NCI-H2227 treated with DMSO at 0.1 percent for 48 hours (cell line): ENCODE data around the gene TOM1L2.
A peak's percentile ranks its signal among the peaks of the same experiment; 100 is the strongest.

Experiments used
- DNase-seq: peaks from one replicate; lab custom pipeline; 2025; lab: John Stamatoyannopoulos, UW

Gene TOM1L2

DNA sequence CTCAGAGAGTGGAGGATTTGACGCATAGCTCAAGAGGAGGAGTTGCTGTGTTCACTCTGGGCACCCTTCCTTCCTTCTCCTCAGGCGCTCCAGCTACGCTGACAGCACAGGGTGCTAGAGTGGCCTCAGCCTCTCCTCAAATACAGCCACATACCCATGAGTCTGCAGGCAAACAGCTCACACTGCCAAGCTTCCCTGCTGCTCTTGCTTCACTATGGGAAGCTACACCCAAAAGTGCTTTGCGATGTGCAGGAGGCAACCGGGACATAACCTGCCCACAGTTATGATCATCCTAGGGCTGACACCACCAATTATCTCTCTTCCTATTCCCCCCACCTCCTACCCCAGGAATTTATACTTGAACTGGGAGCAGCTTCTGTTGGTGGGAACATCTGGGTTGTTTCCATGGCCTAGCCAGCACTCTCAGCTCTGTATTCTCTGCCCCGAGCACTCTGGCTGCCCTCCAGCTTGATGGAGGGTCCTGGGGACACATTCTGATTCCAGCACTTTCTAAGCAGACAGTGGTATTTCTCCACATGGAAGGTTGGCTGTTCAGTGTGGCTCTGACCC, 95.2 kb downstream of the TOM1L2 start:
- no peak for DNase-seq

DNA sequence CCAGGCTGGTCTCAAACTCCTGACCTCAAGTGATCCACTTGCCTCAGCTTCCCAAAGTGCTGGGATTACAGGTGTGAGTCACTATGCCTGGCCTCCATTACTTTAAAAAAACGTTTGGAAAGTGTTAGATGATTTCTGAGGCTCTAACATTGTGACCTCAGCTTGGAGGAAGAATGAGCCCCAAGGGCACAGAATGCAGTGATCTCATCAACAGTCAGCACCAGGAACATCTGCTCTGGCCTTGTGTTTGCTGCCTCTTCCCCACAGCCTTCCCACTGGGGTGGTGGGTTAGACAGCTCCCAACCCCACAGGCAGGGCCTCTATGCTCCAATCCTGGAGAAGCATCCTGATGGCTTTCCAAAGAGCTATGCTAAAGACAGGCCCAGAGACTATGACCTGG, 97.7 kb downstream of the TOM1L2 start:
- no peak for DNase-seq

DNA sequence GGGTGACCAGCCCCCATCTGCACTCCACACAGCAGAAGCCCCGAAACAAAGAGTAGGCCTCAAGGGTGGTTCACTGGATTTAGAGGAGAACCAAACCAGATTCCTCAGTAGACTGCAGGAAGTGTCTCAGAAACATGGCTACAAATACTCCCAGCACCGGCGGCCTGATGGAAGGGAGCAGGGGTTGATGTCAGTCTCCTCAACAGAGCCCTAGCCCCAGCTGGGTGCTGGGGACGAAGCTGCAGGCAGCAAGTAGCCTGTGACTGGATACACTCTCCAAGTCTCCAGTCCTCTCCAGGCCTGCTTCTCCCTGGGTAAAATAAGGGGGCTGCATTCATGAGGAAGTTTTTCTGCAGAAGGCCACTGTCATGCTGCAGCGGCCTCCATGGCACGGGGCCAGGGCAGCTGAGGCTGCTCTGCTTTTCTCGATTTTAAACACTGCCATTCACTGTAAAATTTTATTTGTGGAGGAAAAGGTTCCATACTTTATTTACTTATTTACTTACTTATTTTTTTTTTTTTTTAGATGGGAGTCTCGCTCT, 98.7 kb downstream of the TOM1L2 start:
- DNase-seq: no peak

DNA sequence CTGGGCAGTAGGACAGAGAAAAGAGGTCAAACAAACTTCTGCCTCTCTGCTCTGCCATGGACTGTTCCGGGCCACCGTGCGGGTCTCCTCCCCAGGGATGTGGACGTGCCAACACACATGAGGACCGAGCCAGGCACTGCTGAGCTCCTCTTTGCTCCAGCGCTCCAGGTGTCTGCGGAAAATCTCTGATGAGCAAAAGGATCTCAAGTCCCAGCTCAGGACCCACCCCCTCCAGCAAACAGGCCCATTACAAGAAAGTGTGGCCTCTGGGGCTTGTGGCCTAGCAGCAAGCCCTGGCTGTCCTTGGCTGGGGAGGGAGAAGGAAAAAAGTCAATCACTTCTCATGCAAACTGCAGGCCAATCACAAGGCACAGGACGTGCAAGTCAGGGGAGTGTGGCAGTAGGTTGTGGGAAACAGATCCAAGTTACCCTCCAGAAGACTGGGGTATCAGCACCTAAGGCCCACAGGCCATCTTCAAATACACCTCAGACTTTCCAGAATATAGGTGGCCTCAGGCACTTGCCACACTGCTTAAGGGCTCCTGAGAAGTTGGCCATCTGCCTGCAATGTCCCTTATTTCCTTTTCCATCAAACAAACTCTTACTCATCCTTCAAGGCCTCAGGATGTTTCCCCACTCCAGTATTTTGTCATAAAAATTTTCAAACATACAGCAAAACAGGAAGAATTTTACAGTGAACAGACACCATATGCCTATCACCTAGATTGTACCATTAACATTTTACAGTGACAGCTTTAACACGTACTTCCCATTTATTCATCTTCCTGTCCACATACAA, 99.5 kb downstream of the TOM1L2 start:
- DNase-seq: no peak

DNA sequence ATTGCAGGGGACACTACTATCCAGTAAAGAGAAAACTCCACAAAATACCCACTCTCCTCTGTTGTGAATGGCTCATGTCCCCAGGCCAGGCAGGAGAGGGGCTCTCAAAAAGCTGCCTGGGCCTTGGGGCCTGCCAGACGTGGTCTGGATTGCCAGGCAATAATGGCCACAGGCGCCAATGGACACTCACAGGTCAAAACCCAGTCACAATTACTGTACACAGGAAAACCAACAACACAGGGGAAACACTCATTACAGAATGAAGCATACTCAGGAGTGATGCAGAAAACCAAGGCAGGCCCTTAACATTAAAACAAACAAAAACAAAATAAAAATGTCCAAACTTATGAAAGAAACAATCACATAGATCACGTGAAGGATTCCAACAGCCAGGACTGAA, 100.3 kb downstream of the TOM1L2 start:
- DNase-seq: peak; percentile 48

DNA sequence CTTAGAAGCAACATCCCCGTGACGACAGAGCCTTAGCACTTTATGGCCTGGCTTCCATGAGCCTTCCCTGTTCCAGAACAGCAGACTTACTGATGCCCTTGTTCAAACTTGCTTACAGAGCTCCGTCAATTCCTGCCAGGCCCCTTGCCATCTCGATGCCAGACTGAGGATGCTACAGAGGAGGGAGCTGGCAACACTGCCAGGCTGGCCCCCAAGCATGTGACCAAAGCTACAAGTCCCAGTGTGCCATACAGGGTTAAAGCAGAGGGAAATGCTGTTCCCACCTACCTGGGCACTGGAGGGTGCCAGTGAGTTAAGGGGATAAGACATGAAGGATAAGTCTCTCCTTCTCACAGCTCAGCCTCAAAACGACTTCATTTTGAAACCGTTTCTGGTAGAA, 102.0 kb downstream of the TOM1L2 start:
- no peak for DNase-seq

DNA sequence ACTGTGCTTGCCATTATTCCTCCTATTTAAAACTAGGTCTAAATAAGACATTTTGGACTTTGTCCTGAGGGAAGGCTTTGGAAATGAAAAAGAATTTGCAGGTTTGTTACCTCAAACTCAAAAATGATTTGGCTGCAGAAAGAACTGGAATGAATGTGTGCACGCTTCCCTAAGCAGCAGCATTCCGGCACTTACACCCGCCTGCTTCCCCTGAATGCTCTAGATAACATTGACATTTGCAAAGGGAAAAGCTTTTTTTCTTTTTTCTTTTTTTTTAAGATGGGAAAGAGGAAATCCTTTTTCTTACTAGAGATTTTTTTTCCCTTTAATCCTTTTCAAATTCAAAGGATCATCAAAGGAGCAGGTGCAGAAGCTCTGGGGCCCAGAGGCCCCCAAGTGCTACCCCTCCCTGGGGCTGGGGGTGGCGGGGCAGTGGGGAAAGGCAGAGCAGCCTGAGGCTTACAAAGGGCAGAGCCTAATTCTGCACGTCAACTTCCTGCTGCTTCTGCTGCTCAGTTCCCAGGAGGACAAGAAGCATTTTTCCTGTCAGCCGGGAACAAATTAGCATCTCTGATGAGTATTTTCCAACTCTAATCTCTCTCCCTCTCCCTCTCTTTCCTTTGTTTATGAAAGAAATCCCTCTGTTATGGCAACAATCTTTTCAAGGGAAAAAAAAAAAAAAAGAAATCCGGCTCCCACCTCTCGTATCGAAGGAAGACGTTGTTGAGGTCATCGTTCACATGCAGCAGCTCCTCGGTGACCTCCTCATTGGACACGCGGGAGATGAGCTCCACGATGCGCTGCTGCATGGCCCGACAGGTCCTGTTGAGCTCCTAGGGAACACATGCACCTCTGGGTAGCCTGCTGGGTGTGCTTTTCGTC, 103.3 kb downstream of the TOM1L2 start:
- no peak for DNase-seq

DNA sequence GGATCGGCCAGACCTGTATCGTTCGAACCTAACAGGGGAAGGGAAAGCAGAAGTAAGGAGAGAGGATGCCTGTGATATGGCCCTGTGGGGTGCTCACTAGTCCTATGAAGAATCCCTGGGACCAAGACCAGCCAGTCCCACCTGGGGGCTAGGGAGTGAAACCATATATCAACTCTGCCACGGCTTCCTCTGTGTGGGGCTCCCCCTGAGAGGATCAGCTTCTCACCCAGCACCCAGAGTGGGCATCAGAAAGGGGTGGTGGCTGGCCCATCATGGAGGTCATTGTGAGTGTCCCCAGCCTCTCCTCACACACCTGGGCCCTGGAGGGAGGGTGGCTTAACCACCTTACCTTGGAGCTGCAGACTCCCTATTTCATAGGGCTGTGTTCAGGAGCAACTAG, 105.3 kb downstream of the TOM1L2 start:
- no peak for DNase-seq

DNA sequence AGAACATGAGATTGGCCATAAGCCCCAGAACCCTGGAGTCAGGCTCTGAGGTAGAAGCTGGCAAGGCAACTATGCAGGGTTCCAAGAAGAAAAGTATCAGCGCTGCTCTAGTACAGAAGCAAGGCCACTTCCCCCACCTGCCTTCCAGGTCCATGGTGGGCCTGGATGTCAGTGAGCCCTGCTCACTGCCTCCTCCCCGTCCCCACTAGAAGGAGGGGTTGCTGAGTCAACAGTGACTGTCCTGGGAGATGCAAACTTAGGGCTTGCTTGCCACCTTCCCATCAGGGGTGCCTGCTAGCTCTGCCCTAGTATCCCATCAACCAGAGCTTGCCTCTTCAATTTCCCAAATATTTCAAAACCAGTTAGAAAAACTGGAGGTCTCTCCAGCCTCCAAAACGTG, 105.8 kb downstream of the TOM1L2 start:
- DNase-seq: no peak

DNA sequence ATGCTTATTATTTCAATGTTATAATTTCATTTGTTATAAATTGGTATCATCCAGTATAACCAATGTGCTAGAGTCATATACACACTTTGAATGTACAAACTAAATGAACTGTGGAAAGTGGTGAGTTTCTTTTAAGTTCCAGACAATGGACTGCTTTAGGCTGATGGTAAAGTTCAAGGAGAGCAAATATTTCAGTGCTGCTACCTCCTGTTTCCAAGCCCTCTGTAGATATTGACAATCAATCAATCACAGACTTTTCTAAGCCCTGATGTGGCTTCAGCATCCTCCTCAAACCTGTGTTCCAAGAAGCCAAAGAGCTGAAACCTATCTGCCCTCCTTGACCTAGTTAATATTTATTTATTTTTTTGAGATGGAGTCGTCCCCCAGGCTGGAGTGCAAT, 107.2 kb downstream of the TOM1L2 start:
- DNase-seq: no peak

DNA sequence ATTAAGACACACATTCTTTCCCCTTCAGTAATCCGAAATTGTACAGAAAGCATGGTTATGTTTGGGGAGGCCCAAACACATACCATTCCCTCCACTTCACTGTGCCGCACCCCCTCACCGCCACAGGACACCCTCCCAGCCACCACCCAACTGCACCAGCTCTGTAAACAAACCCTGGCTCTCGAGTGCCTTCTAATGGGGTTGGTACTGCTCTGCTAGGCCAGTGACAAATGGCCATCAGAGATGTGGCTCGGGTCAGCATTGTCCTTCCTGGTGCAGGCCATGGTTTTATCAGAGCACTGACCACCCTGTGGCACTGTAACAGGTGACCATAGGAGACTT, 111.5 kb downstream of the TOM1L2 start:
- no peak for DNase-seq

DNA sequence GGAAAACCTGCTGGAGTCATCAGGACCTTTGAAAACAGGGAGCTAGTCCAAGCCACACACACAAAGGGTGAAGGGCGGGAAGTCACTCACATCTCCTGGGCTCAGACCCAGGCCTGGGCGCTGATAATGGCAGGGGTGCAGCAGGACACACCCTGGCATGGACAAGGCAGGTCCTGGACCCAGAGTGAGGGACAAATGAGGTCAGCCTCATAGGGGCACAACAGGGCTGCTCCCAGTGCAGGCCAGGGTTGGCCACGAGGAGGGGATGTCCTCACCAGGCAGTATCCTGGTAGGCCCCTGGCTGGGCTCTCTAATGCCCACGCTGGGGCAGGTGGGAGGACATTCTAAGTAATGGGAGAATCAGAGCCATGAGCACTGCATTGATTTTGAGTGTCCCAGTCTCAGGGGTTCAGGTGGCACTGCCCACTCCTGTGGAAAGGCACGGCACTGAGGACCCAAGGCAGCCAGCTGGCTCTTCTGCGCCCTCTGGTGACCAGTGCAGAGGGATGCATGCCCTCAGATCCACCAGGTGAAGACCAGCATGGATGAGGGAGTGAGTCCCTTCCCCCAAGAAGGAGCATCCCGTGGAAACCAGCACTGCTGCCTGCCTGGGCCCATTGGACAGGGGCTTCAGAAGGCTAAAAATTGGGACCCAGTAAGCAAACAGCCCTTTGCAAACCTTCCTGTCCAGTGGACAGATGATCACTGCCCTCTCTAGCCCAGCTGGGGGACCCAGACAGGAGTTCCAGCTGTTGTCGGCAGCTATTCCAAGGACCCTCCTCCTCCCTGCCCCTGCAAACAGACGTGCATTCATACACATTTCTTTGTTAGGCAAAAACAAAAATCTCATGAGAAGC, 112.1 kb downstream of the TOM1L2 start:
- peak; percentile 16 for DNase-seq

DNA sequence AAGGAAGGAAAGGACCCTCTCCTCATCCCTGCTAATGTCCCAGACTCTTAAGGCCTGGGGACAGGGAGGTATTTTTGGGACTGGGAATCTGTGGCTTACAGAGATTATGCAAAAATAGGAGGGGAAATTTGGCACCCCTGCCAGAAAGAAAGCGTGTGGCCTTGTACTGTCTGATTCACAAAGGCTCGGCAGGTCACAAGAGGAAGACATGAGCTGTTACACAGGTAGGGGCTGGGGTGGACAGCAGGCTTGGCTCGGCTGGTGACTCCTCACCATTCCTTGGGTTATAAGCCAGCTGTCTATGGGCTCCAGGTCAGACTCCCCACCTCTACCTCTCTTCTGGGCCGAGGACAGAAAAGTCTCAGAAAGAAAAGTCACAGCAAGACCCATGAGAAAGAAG, 114.7 kb downstream of the TOM1L2 start:
- no peak for DNase-seq

DNA sequence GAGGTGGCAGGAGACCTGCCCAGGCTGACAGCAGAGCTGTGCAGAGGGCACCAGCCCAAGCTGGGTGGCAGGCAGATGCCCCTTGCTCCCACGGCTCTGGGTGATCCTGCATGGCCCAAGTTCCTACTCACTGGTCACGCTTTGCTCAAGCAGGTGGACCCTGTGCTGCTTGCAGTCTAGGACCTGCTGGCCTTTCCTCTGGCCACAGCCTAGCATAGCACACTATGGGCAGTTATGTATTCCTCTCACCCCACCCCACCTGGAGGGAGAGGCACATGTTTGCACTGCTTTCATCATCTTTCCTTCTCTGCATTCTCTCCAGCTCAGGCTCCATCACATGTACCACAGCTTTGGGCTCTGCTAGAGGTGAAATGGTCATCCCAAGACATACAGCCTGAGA, 115.8 kb downstream of the TOM1L2 start:
- no peak for DNase-seq

DNA sequence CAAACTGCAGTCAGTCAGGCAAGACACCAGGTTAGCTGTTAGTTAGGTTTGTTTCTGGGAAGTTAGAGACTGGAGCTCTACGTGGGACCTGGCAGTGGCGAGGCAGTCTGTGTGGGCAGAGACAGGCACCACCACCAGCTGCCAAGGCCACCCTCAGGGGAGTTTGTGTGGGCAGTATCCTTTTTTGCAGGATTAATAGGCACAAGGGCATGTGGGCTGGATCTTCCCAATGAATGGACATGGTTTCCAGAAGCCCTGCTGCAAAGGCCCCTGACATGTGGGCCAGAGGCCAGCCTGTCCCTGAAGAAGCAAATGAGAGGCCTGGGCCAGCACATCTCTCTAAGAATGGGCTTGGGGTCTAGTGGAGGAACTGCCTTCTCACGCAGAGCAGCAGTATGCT, 116.2 kb downstream of the TOM1L2 start:
- no peak for DNase-seq

DNA sequence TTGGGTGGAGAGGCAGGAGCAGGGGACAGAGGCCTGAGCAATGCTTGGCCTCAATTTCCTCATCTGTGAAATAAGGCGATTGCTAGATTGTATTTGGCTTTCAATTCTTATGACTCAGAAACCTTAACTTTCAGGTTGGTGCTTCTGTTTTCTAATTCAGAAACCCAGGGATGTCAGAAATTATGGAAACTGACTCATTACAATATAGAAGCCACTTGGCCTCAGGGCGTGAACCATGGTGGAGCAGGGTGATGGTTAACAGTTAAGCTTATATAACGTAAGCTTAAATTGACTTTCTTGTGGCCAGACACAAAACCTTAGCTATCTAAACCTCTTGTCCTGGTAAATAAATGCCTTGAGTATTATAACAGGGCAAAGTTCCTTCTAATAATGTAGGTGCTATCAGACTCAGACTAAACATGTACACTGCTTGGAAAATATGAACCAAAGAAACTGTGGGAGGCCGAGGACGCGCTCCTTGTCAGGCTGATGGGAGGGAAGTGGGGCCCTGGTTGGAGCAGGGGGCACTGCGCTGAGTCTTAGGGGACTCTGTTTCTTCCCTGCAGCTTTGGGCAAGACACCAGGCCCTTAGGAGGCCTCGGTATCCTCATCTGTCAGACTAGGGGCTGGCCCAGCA, 118.3 kb downstream of the TOM1L2 start:
- no peak for DNase-seq

DNA sequence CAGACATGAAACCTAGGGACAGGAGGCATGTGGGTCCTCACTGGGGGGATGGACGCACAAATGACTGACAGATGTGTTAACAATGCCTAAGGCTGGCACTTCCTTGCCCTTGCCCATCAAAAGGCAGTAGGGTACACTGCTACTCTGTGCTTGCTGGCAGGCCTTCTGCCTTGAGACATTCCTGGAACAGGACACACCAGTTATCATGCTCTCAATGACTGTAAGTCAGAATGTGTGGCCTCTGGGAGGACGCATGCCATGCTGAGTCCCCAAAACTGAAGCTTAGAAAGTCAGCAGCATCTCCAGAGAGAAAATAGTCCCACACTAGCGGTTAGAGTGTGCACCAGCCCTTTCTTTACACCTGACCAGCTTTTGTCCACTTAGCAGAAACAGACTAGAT, 119.3 kb downstream of the TOM1L2 start:
- DNase-seq: no peak

DNA sequence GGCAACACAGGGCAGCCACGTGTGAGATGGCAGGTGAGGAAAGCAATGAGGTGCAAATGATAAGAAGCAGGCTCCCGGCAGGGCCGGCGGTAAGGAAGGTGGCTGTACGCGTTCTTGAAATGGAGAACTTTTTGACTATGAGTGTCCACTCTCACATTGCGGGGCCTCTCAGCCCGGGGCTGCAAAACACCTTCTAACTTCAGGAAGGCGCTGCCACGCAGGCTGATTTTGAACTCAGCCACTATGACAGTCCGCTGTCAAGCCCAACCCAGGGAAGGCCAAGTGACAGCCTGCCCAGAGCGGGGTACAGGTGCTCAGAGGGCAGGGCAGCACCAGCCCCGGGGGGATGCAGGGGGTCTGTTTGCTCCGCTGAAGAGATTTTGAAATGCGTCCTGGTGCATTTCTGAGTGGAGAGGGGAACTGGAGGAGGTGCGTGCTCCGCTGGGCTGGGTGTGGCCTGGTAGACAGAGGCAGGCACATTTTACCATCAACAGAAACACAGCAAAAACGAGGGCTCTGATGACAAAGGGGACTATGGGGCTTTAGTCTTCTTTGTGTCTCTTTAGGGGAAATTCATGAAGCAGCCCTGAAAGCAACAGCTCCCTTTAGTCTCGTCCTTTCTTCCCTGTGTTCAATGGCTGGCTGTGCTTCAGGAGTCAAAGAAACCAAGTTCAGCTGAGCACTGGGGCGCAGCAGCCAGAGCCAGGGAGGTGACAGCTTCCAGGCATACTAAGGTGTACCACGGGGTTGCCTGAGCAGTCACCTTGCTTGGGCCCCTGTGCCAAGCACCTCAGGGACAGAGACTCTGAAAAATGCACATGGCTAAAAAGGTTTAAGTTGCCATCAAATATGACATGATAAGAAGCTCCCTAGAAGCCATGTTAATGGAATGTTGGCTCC, 120.8 kb downstream of the TOM1L2 start:
- no peak for DNase-seq

DNA sequence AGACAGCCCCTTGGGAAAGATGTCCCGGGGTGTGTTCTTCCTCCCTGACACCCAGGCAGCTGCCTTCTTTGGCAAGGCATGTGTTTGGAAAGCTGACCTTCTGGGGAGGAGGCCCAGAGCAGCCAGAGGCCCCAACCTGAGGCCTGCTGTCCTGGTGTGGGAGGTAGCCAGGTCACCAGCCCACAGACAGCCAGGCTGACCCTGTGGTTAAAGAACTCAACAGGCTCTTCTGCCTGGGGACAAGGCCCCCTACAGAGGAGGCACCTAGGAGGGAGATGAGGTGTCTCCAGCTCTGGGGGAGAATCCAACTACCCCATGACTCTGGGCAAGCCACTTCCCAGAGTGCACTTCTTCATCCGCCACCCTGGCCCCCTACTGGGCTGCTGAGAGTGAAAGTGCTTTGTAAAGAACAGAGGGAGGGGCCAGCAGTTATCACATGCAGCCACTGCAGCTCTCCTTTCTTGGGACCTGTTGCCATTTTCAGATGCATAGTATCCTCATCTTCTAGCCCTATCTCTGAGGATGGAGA, 122.3 kb downstream of the TOM1L2 start:
- DNase-seq: peak; percentile 16
